Inflammatory macrophage treated with lipopolysaccharide for 4 hours (primary cell): ENCODE data around the gene ELL.

Experiments
- DNase-seq: peaks from one replicate; pipeline ENCODE4 v3.0.0-alpha.2; 2020

The ELL gene

DNA sequence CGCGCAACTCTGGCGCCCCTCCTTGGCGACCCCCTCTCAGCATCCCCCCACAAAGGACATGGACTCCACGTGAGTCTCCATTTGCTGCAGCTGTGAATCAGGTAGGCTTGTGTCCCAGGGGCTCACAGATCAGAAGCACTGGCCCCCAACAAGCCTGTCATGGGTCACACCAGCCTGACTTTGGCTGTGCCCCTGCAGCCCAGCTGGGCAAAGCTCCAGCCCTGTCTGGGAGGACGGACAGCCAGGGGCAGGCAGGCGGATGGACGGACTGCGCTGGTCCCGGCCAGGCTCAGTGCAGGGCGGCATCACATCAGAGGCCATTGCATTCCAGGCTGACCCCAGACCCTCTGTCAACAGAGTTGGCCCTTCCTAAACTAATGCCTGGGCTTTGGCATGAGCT is 55.5 kb downstream of the ELL start:
- DNase-seq = no peak

DNA sequence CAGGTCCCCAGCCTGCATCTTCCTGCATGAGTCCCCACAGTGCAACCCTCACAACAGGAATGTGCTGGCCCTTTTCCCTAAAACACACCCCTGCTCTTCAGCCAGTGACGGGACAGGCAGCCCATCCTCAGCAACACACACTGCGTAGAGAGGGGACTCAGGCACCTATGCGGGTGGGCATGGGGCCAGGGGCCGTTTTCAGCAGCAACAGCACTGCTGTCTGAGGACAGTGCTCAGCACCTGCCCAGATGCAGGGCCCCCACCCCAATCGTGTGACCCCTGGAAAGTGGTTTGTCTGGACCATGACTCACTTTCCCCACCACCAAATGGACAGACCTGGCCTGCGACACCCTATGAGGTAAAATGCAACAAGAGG is 55.9 kb downstream of the ELL start:
- DNase-seq = no peak

DNA sequence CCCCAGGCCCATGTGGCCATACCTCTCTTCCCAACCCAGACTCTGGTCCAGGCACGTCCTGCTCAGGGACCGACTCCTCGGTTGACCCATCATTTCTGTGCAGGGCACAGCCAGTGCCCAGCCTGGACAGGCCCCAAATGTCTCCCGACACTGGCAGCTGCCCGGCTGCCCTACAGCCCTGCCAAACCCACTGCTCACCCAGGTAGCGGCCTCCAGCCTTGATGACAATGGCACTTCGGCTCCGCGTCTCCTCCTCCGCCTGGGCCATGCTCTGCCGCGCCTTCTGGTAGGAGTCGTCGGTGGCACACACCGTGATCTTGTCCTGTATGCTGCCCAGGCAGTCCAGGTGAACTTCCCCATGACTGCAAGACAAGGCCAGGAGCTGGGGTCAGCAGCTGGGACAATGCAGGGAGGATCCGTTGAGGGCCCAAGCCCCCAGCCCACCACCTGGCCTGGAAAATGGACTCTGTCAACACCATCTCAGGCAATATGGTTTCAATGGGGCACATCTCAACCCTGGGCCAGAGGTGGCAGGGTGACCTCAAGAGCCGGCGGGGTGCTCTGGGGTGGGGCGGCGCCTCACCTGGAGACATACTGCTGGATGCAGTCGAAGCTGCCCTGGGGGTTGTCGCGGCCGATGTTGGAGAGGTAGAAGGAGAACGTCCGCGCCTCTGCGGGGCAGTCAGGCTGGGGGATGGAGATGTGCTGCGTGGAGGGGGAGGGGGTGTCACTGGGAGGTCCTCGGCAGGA is 56.5 kb downstream of the ELL start:
- DNase-seq = no peak

DNA sequence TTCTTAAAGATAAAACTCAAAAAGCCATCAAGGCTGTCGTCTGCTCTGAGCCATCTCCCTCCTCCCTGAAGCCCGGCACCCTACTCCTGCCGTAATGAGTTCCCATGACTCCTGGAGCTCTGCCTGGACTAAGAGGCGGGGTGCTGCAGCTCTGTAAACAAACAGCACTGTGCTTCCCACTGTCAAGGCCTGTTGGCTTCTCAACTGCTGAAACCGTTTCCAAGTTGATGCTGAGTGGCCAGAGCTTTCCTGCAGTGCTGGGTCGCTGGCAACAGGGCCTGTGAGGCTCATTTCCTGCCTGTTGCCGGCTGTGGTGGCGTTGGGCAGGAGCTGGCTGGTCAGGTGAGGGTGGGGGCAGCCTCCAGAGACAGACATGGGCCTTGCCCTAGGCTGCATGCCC is 57.2 kb downstream of the ELL start:
- no peak for DNase-seq

DNA sequence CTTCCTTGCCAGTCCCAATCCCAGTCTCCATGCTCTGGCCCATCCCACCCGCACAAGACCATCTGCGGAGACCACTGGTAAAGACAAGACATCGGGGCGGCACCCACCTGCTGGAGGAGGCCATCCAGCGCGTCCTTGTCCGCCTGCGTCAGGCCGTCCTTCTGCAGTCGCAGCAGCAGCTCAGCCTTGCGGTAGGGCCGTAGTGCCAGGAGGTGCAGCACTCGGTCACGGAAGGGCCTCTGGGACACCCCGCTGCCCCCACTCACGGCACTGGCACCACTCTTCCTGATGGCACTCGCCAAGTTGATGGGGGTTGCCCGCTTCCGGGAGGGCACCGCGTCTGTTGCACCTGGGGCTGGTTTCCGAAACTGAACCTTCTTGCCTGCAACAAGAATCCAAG is 60.4 kb downstream of the ELL start:
- DNase-seq = no peak

DNA sequence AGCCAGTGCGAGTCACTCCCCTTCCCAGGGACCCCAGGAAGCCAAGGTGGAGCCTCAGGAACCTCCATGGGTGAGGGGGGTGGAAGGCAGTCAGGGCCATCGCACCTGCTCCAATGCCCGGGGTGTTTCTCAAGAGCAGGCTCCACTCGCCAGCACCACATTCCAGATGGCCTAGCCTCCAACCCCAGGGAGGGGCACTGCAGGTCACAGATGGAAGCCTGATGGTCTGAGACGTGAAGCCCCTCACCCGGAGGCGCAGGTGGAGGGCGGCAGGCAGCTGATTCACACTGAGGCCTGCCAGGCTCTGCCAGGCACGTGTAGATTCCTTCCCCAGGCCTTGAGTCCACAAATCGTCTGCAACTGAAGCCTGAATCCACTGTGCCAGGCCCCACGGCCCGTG is 61.0 kb downstream of the ELL start:
- DNase-seq = no peak

DNA sequence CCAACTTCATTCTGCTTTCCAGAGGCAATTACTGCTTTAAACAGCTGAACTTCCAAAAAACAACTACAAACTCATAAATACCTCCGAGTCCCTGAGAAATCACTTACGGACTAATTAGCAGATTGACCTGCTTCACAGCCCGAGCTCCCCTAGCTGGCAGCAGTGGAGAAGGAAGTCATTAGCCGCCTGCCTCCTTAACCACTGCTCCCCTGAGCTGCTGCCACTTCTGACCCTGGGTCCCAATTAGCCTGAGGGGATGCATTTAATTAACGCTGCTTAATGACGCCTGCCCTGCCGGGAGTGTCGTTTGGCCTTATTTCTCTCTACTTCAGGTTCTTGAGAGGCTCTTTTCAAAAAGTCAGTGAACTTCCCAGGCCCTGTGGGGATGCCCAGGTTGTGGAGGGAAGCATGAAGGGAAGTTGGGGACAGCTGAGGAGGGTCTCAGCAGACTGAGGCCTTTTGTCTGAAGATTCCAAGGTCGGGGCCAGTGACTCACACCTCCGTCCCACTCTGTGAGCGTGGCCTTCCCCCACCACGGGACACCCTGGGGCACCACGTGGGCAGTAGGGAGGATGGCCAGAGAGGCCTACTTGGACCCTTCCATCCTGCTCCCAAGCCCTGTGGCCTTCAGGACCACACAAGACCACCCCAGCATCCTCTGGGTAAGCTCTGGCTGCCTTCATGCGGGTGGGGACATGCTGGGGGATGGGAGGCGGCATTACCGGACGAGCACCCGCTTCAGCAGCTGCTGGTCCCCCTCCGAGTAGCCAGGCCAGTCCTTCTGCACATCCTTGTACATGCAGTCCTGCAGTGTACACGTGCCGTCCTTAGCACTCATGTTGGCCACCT is 64.2 kb downstream of the ELL start:
- DNase-seq = no peak

DNA sequence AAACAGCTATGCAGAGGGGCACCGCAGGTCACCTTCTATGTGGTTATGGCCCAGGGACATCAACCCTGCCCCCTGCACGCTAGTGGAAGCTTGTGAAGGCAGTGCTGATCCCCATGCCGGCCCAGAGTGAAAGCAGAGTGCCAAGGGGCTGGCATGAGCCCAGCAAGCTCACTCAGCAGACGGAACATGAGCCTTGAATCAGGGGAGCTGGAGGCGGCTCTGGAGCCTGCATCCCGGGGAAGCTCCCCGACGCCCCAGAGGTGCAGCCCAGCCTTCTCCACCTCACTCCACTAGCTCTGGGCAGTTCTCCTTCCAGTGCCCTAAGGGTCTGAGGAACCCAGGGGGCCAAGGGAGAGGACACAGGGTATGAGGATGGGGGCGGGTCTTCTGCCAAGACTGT is 64.9 kb downstream of the ELL start:
- no peak for DNase-seq

DNA sequence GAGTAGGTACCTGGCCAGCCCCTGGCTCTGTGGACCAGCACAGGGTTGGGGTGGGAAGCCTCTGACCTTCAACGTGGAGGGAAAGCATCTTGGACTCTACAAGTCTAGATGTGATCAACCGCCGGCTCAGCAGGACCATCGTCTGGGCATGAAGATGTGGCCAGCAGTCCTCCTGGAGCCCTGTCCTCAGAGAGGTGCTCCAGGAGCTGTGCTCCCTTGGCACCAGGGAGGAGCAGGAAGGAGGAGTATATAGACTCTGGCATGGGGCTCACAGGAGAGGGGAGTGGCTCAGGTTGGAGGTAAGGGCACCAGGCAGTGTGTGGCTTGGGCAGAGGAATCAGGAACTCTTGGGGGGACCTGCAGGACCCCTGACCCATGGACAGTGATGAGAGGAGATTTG is 65.6 kb downstream of the ELL start:
- DNase-seq = no peak

DNA sequence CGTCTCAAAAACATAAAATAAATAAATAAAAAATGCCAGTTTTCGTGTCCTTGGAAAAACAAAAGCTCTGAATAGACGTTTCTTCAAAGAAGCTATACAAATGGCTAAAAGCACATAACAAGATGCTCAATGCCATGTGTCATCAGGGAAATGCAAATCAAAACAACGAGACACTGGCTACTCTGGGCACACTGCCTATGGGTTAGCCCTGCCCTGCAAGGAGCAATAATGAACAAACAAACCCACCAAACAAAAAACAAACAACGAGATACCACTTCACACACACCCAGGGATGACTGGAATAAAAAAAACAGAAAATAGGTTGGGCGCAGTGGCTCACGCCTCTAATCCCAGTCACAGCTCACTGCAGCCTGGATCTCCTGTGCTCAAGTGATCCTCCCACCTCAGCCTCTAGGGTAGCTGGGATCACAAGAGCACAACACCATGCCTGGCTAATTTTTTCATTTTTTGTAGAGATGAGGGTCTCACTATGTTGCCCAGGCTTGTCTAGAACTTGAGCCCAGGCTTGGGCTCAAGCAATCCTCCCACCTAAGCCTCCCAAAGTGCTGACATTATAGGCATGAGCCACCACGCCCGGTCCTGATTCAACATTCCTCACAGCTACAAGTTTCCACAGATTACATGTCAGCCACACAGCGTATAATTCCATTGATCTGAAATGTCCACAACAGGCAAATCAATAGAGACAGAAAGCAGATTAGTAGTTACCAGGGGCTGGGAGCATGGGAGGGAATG is 68.4 kb downstream of the ELL start:
- DNase-seq = no peak

DNA sequence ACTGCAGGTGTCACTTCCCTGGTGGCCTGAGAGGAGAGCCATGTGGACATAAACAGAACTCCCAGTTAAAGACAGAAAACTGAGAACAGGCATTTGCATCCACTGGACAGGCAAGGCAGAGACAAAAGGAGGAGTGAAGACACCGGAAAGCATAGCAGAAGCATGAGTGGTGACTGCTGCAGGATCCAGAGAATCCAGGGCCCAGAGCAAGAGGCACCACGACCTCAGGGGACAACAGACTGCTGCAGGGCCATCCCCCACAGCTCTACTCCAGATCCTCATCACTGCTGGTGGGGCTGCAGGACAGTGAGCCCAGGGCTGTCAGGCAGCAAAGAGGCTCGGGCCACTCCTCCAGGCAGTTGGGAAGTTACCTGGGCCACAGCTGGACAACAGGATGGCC is 69.5 kb downstream of the ELL start:
- no peak for DNase-seq

DNA sequence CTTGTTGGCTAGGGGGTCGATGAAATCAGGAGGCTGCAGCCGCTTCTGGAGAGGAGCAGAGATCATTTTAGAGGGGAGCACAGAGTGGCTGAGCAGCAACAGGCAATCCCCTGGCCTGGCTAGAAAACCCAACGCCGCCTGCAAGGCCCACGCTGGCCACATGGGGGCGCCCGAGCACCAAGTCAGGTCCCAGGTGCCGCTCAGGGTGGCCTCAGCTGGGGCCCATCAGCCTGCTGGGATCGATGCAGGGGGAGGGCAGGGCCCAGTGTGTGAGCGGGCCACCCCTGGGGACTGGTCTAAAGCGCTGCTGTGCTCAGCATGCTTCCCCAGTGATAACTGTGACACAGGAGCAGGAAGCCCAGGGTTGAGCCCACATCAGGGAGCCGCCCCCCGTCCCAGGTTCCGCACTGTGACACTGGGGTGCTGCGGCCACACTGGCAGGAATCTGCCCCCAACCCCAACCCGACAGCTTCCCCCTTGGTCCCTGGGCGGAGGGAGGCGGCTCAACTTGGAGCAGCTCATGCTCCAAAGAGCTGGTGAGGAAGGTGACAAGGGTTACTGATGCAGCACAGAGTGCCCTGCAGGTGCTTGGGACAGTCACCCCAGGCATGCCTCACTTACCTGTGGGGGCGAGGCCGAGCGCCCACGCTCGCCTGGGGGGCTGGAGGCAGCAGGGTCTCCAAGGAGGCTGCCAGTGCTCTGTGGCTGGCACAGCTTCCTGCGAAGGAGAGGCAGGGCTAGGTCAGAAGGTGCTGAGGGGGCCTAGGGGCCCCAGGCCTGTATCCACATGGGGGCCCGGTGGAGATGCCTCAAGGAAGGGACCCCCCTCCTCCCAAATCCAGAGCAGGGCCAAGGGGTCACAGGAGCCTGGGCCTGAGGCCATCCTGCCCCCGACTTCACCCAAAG is 70.7 kb downstream of the ELL start:
- DNase-seq = peak; percentile 61

DNA sequence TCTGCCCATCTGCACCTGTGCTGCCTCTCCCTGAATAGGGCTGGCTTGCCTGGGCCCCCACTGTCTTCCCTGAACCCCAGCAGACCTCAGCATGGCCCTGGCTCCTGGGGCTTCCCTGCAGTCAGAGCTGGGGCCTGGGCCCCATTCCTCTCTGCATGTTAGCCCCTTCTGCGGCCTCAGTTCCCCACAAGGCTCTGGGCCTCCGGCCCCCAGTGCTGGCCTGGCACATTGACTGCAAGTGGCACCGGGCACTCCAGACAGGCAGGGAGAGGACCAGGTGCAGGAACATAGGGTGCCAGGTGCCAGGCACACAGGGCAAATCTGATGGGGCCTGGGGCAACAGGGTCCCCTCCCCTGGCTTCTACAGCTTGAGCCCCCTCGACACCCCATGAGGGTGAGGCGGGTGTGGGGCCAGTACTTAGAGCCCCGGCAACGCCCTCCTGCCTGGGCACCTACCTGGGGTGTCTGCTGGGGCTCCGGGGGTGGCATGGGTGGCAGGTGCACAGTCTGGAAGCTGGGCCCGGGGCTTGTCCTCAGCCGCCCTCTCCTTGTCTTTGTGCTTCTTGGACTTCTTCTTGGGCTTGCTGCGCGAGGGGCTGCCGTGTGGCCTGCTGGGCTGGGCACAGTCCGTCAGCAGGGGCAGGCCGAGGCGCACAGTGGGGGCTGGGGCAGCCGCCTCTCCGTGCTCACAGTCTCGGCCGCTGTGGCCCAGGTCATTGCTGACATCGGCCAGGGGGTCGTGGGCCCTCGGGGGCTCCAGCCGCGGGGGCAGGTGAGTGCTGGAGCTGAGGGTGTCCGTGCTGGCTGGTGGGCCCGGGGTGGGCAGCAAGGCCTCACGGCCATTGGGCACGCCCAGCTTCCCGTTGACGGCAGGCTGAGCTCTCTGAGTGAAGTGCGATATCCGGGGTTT is 71.6 kb downstream of the ELL start:
- no peak for DNase-seq

DNA sequence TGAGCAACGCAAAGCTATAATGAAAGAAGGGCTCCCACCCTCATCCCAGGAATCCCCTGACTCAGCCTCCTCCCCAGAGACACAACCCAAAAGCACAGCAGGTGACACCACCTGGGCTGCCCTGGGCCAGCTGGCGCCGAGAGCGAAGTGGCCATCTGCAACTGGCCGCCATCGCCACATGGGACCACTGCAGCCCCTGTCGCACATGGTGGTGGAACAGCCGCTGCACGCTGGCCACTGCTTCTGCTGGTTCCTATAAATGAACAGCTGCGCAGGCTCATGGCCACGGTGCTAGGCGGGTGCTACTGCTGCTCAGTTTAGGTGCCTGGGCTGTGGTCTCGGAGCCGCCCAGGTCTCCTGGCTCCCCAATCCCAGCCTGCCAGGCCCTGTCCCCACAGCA is 72.3 kb downstream of the ELL start:
- no peak for DNase-seq

DNA sequence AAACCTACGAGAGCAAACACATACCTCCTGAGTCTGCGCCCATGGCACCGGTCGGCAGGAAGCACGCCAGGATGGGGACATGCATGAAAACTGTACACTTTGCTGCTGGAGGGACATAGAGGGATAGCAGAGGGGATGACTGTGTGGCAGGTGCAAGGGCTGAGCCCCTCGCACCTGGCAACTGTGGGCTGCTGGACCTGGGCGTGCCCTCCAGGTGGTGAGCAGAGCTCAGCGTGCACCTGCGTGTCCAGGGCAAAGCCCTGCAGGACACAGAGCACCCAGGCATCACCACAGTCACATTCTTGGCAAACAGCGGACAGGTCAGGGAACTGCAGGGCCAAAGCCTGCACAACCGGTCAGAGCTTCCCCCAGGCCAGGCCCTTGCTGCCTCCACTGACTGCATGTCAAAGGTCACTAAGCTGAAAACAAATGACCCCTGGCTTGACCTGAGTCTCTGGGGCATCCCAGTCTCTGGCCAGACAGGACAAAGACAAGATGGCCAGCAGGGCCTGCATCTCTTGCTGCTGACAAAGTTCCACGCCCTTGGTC is 75.0 kb downstream of the ELL start:
- no peak for DNase-seq

DNA sequence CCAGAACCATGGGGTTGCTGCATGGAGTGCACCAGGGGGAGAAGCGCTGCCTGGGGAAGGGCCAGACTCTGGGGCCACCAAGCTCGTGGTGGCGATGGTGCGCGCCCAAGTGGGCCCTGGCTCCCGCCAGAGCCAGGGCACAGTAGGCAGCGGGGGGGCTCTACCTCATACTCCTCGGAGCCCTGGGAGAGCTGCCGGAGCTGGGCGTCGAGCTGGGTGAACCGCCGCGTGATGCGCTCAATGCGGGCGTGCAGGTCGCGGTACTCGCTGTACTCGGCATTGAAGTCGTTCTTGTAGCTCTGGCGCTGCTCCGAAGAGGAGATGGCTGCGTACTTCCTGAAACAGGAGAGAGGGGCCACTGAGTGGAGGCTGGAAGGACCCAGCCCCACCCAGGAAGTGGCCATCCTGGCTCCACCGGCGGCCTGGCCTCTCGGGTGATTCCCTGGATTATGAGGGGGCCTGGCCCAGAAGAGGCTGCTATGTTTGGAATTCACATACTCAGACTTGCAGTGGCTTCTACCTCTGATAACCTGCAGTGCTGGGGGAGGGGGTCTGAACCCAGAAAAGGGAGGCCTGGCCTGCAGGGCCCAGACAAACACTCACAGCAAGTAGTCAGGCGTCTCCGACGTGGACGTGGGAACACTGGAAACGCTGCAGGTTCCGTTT is 75.6 kb downstream of the ELL start:
- DNase-seq = no peak

DNA sequence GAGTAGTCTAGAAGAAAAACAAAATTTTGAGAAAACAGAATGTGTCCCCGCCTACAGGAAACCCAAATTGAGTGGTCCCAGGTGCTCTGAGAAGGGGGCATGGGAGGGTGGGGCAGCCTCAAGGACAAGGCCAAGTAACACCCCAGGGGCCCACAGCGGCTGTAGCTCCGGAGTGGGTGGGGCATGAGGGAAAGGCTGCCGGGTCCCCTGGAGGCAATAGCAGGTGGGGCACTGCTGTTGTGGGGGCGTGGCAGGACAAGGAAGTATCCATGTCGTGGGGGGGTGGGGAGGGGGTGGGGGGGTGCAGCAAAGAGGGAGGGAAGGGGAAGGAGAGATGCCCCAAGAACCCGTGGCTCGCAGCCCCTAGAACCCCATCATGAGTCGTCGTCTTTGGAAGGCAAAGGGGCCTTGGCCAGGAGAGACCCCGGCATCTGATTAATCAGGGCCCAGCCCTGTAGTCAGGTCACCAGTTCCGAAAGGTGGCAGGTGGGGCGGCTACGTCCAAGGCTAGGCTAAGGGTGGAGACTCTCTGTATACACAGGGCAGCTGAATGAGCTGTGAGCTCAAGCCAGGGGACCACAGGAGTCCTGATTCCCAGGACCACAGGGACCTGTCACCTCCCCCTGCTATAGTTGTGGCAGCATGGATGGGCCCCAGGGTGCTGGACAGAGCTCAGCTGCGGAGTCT is 76.5 kb downstream of the ELL start:
- no peak for DNase-seq

DNA sequence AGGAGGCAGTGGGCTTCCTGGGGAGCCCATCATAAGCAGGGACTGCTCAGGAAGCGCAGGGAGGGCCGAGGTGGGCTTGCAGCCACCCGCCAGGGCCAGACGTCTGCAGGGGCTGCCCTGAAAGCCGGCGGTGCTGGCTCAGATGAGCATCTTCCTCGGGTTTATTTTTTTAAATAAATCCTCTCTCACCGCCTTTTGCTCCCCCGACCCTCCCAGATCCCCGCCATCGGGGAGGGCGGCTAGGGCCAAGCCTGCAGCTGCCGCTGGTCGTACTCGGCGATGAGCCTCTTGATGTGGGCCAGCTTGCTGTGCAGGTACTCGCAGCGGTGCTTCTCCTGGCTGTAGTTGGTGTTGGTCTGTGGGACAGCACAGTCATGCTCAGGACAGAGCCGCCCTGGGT is 77.4 kb downstream of the ELL start:
- no peak for DNase-seq

DNA sequence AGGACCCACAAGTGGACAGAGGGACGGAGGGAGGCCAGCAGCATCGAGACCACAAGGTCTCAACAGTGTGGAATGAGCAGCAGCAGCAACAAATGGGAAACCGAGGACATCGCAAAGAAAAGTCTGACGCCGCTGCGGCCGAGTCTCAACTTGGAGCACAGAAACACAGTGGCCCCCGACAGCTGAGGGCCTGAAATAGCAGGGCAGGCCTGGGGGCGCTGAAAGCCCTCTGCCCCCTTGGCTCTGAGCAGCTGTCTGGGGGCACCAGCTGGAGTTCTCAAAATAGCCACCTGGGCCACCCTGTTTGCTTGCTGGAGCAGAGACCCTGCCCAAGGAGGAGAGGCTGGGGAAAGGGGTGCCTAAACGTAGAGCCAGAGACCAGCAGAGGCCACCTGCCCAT is 78.0 kb downstream of the ELL start:
- no peak for DNase-seq

DNA sequence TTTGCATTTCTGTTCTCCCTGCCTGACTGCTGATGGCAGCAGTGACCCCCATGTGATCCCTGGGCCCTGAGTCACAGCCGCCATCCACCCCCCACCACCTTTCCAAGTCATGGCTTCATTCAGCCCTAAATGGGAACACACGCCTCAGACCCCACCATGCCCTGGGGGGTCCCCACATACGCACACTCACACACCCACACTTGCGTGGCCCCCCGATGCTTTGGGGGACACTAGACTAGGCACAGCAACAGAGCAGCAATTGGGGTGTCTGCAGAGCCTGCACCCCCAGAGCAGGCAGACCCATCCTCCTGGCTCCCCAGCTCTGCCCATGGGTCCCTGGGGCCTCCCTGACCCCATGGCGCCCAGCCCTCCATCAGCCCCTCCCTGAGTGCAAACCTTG is 78.5 kb downstream of the ELL start:
- no peak for DNase-seq
